PC-3 (cell line): Measurements from ENCODE around the gene COX7A2L.

ENCODE experiments used
- EZH2 ChIP-seq: fragments of 300-600 bp; sonication (generic); IDR thresholded peaks from one replicate; pipeline ENCODE4 v1.6.1; 2017; ENCODE audit warnings: antibody characterized with exemption, mild to moderate bottlenecking, low read length; ENCODE audit not compliant: unreplicated experiment
- TF ChIP-seq, protein P1 (sequence below): fragments of 300-600 bp; sonication (generic); conservative IDR thresholded peaks from 2 replicates; pipeline ENCODE4 v1.5.1; 2017; ENCODE audit warnings: antibody characterized with exemption, low read depth, mild to moderate bottlenecking, low read length

- TF ChIP-seq, protein P1, sequence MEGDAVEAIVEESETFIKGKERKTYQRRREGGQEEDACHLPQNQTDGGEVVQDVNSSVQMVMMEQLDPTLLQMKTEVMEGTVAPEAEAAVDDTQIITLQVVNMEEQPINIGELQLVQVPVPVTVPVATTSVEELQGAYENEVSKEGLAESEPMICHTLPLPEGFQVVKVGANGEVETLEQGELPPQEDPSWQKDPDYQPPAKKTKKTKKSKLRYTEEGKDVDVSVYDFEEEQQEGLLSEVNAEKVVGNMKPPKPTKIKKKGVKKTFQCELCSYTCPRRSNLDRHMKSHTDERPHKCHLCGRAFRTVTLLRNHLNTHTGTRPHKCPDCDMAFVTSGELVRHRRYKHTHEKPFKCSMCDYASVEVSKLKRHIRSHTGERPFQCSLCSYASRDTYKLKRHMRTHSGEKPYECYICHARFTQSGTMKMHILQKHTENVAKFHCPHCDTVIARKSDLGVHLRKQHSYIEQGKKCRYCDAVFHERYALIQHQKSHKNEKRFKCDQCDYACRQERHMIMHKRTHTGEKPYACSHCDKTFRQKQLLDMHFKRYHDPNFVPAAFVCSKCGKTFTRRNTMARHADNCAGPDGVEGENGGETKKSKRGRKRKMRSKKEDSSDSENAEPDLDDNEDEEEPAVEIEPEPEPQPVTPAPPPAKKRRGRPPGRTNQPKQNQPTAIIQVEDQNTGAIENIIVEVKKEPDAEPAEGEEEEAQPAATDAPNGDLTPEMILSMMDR: no peak
- TF ChIP-seq EZH2: no peak
These were observed 5.4 kb upstream of the COX7A2L start for GRCh38 chr2:42366411-42366810.
